HL-60/S4 treated with phorbol 12-myristate 13-acetate at 8.2 ng/mL for 4 days and 3 days (cell line): ENCODE results near the gene SSBP2.
"Not testable (repeated sequence)": the region's sequence is repeated elsewhere in the genome, so short reads cannot be mapped to it uniquely, and the experiment has no call there.

Experiments
- in situ Hi-C: fragments of 300-500 bp; cut with MboI; formaldehyde crosslinking; loops from 2 replicates; pipeline ENCODE4 v1.15.0; 2022; ENCODE audit warnings: low sequenced_read_pairs

The SSBP2 gene

DNA sequence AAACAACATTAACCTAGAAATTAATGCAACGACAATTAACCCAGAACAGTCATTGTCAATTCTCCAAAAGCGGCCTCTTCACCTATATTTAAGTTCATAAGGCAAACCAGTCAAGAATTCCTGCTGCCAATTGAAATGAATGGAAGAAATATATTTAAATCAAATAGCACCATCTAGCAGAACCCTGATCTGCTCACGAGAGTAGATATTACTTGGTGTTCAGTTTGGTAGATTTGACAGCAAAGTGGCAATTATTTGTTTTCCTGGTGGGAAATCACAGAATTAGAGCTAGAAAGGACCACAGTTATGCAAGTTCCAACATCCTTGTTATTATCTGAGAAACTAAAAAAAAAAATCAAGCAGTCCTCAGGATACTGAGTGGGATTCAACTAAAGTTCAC, 2.3 kb downstream of the SSBP2 start:
- in situ Hi-C loops: loop anchor here (25.0 kb wide), 1 partner anchor 236 kb away; no protein-coding TSS in a partner anchor

DNA sequence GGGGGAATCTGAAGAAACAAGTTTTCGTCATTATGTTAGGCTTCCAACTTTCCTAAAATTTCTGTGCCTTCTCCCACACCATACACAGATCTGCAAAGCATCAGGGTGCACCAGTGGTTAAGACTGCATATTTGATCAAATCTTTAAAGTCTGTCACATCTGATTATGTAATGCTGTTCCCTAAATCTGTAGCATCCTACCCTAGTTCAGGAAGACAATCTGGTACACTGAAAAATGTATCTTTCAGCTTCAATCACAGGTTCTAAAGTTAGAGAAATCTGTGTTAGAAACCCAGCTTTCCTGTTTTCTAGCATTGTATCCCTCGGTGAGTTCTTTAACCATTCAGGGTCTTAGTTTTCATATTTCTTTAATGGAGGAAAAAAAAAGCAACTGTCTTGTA, 3.9 kb downstream of the SSBP2 start:
- in situ Hi-C loops: loop anchor here (25.0 kb wide), 1 partner anchor 235 kb away; no protein-coding TSS in a partner anchor

DNA sequence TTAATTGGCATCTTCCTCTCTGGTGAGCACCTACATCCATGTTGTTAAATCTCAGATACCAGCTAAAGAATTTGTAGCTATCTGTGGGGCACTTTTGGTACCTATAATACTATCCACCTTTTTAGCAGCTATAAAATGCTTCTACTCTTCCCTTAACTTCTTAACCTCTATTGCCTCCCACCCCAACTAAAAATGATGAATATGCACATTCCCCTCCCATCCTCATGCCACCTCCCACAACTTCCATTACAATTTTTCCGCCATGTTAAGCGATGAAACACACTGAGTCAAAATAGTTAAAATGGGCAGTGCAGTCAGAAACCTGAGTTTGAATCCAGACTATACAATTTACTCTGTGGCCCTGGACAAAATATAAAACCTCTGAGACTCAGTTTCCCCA, 10.1 kb downstream of the SSBP2 start:
- in situ Hi-C loops: loop anchor here (25.0 kb wide), 1 partner anchor 228 kb away; no protein-coding TSS in a partner anchor

- in situ Hi-C loops: loop anchor here (25.0 kb wide), 1 partner anchor 227 kb away; no protein-coding TSS in a partner anchor
These were observed 11.6 kb downstream of the SSBP2 start for GRCh38 chr5:81739291-81739690.

DNA sequence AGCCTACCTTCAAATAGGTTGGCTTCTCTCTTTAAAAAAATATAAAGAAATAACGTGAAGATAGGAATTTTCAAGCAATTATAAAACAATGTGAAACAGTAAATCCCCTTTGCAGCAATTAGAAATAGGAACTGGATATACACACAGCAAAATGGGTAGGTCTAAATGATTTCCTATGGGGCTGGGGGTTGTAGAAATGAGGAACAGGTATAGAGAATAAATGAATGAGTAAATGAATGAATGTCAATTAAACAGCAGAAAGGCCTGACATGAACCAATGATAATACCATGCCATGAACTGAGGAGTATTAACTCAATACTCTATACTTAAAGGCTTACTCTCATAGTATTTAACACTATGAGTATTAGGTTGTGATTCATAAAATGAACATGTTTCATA, 21.6 kb downstream of the SSBP2 start:
- in situ Hi-C loops: loop anchor here (25.0 kb wide), 1 partner anchor 217 kb away; no protein-coding TSS in a partner anchor

- in situ Hi-C loops: loop anchor here (25.0 kb wide), 1 partner anchor 216 kb away; no protein-coding TSS in a partner anchor
These were observed 22.6 kb downstream of the SSBP2 start for GRCh38 chr5:81728301-81728700.

DNA sequence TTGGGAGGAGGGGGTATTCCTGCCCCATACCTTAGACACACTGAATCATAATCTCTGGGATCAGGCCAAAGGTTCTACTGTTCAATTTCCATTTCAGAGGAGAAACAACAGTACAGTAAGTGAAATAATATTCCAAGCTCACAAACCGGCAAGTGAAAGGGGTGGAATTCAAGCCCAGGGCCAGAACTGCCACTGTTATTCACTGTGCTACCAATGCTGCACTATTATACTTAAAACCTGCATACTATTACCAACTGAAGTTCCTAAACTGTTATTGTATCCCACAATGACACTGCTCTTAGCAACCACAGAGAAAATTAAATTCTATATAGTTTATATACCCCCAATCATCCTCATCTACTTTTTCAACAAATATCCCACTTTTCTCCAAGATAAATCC, 24.6 kb downstream of the SSBP2 start:
- in situ Hi-C loops: loop anchor here (25.0 kb wide), 1 partner anchor 214 kb away; no protein-coding TSS in a partner anchor

GRCh38 chr5:81724571-81724970, 26.3 kb downstream of the SSBP2 start:
- in situ Hi-C loops: no loop called here

DNA sequence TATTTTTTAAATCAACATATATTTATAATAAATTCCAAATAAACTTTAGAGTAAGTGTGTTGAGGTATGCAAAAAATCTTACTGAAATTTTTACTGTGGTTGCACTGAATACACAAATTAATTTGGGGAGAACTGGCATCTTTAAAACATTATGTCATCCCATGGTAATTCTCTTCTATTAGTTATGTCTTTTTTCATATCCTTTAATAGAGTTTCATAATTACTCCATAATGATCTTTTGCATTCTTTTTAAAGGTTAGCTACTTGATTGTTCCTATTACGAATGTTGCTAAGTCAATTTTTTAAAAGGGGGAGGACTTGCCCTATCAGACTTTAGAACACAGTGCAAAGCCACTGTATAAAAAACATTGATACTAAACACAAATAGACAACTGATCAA, 26.8 kb downstream of the SSBP2 start:
- in situ Hi-C loops: no loop called here

DNA sequence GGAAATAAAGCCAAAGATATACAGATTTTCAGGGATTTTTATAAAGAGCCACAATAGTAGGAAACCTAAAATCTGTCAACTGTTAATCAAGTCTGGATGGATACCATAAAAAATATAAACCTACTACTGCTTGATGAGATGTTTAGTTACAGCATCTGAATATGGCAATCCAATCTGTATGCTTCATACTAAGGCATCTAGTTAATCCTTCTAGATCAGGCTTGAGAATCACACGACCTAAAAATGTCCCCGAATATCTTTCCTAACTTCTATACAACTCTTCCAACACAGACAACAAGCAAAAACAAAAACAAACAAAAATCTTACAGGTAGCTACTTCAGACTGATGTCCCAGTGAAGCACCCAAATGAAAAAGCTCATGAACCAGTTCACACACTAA, 29.8 kb downstream of the SSBP2 start:
- in situ Hi-C loops: no loop called here

GRCh38 chr5:81719743-81720345, 31.1 kb downstream of the SSBP2 start:
- in situ Hi-C loops: no loop called here

GRCh38 chr5:81718300-81718699, 32.6 kb downstream of the SSBP2 start:
- in situ Hi-C loops: no loop called here

- in situ Hi-C loops: no loop called here
These were observed 33.0 kb downstream of the SSBP2 start for GRCh38 chr5:81717860-81718259.

DNA sequence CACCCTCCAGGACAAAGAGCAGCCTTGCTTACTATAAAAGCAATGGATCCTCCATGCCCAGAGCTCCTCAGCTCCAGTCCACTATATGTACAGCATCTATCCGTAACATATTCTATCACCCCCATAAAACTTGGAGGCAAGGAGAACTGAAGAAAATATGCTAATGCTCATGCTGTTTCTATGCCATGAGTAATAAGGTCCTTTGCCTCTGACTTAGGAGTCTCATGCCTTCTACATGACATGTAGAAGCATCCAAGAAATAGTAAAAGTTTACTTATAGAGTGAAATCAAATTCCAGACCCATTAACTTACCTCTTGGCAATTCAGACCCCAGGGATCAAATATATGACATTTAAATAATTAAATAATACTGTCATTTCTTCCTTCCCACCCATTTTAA, 33.7 kb downstream of the SSBP2 start:
- in situ Hi-C loops: no loop called here

DNA sequence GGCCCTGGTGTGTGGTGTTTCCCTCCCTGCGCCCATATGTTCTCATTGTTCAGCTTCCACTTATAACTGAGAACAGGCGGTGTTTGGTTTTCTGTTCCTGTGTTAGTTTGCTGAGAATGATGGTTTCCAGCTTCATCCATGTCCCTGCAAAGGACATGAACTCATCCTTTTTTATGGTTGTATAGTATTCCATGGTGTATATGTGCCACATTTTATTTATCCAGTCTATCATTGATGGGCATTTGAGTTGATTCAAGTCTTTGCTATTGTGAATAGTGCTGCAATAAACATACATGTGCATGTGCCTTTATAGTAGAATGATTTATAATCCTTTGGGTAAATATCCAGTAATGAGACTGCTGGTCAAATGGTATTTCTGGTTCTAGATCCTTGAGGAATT, 36.8 kb downstream of the SSBP2 start:
- in situ Hi-C loops: not testable (repeated sequence)

DNA sequence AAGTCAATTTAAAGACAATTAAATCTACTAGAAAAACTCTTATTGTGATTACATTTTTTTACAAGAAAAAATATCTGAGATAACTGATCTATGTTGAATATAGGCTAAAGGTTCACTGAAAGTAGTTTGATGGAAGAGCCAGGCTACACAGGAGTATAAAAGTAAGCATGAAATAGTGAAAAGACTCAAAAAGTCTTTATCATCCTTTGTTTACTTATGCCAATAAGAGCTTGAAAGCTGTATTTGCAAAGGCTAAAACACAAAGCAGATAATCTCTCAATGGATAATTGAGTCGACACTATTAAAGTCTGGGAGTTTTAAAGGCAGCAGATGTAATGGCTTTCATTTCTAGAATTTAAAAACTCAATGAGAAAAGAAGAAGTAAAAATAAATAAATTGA, 42.0 kb downstream of the SSBP2 start:
- in situ Hi-C loops: no loop called here

DNA sequence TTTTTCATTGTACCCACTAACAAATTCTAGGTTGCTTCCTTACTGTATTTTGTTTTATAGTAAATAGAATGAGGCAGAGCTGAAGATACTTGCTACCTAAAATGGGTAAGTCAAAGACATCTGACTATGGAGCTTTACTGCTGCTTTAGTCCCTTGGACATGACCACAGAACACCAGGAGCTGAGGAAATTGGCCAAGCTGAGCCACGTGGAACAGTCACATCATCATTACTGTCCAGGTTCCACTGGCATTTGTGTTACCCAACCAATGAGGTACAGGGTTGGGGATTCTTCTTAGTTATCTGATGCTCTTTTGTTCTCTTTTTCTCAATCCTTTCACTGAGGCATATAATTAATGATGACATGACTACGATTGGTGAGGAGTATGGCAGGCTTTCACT, 47.1 kb downstream of the SSBP2 start:
- in situ Hi-C loops: no loop called here

GRCh38 chr5:81700166-81700565, 50.7 kb downstream of the SSBP2 start:
- in situ Hi-C loops: no loop called here

GRCh38 chr5:81698813-81699212, 52.1 kb downstream of the SSBP2 start:
- in situ Hi-C loops: no loop called here

- in situ Hi-C loops: no loop called here
These were observed 54.2 kb downstream of the SSBP2 start for GRCh38 chr5:81696418-81697397.

- in situ Hi-C loops: no loop called here
These were observed 56.2 kb downstream of the SSBP2 start for GRCh38 chr5:81694726-81695125.

DNA sequence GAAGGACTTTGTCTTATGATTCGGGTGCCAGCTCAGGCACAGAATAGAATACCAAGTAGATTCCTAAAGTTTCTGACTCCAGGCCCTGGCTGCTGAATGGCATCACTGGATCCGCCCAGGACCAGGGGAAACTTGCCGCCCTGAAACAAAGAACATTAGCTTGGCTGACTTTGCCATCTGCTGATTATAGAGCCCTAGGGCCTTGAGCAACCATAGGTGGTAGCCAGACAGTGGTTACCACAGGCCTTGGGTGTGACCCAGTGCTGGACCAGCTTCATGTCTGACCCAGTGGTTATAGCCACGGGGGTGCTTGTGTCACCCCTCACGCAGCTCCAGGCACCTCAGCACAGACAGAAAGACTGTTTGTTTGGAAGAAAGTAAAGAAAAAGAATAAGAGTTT, 62.7 kb downstream of the SSBP2 start:
- in situ Hi-C loops: no loop called here
